Muscle layer of duodenum (tissue), 2 donors: ENCODE results near the gene ATMIN.

ENCODE experiments used
- H3K27ac ChIP-seq: one replicate; pipeline ENCODE4 v1.7.0; 2013; ENCODE audit warnings: mild to moderate bottlenecking, low read length
- H3K27me3 ChIP-seq: one replicate; pipeline ENCODE4 v1.7.0; 2013; ENCODE audit warnings: low read depth, mild to moderate bottlenecking, control low read depth, low read length
- H3K36me3 ChIP-seq, 2 donors: one replicate each; pipeline ENCODE4 v1.7.0; 2013; ENCODE audit warnings: low read length in 2 of 2, control low read depth in 1 of 2, mild to moderate bottlenecking in 1 of 2; ENCODE audit not compliant: insufficient read depth in 2 of 2, control insufficient read depth in 1 of 2
- H3K4me1 ChIP-seq, 2 donors: one replicate each; pipeline ENCODE4 v1.7.0; 2013; ENCODE audit warnings: low read length in 2 of 2, mild to moderate bottlenecking in 2 of 2, control low read depth in 1 of 2, moderate library complexity in 1 of 2; ENCODE audit not compliant: insufficient read depth in 2 of 2, control insufficient read depth in 1 of 2
- H3K4me3 ChIP-seq, 2 donors: one replicate each; pipeline ENCODE4 v1.7.0; 2013; ENCODE audit warnings: low read length in 2 of 2, low read depth in 1 of 2, mild to moderate bottlenecking in 1 of 2
- H3K9me3 ChIP-seq, 2 donors: one replicate each; pipeline ENCODE4 v1.7.0; 2013; ENCODE audit warnings: low read length in 2 of 2, control low read depth in 1 of 2, mild to moderate bottlenecking in 1 of 2; ENCODE audit not compliant: control insufficient read depth in 1 of 2
- donor health status: healthy.

The ATMIN gene

DNA sequence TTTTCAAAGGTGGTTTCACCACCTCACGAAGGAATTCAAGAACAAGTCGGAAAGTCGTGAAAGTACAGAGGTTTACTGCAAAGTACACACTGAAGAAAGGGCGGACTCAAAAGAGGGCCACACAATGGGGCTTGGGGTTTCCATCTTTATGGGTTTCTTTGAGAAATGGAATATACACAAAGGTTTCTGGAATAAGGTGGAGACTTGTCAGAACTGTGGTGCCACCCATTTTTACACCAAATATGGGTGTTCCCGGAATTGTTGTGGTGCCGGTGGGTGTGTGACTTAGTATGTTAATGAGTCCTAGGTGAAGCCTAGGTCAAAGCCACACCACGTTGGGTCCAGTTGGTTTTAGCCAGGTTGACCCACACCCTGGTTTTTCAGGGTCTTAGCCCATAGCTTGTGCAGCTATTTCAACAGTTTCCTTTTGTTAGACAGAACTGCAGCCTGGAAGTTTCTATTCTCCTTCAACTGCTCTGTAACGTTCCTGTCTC lies 61.1 kb downstream of the ATMIN start:
- peak overlapping the region; percentile 54 for H3K27ac ChIP-seq
- H3K4me1 ChIP-seq = peaks cover 0 to 11% of the 10 kb centered on the region in 2 donors
- no peaks in the 10 kb centered on the region for H3K36me3 ChIP-seq
- H3K4me3 ChIP-seq = peak overlapping the region; percentile 61 to 89
- no peaks in the 10 kb centered on the region for H3K27me3 ChIP-seq
- H3K9me3 ChIP-seq = no peaks in the 10 kb centered on the region
